Measurements from ENCODE around the gene PPP1R8. TPM values are rescaled to one million over a fixed set of nuclear protein-coding genes. Genes with fewer than 3 reads are reported as not detected.

Gene PPP1R8
- total RNA-seq, 4 donors from 2014 or later: 38.6 to 55.1 (median 41.0) TPM

GRCh38 chr1:27883536-27883935 is 53.0 kb downstream of the PPP1R8 start:
- ATAC-seq: no peak
- peaks cover 8% of the 10 kb centered on the region for H3K27me3 ChIP-seq
- H3K4me1 ChIP-seq: no peaks in the 10 kb centered on the region
- peak overlapping the region in 1 of 4 donors; percentile 45 for H3K27ac ChIP-seq
- WGBS, 2 donors (ENCODE audit: low coverage in 1 of 2): 91 to 95% methylated on average over 7 to 9 of the region's 13 CpGs
- H3K4me3 ChIP-seq: no peak overlapping the region
- peaks cover 0 to 40% of the 10 kb centered on the region in 2 donors for H3K36me3 ChIP-seq
- H3K9me3 ChIP-seq: no peaks in the 10 kb centered on the region
- no peak for TF ChIP-seq POLR2A (IDR thresholded peaks at IDR 0.05)
- TF ChIP-seq CTCF (IDR thresholded peaks at IDR 0.05): no peak
- TF ChIP-seq POLR2AphosphoS5 (IDR thresholded peaks at IDR 0.05): no peak
- TF ChIP-seq EP300 (IDR thresholded peaks at IDR 0.05): no peak

GRCh38 chr1:27884006-27884954 is 53.7 kb downstream of the PPP1R8 start:
- peaks cover 0 to 46% of the 10 kb centered on the region in 2 donors for H3K36me3 ChIP-seq
- WGBS, 2 donors (ENCODE audit: low coverage in 1 of 2): 83% methylated on average over 8 to 9 of the region's 24 CpGs
- peak overlapping the region in 1 of 4 donors; percentile 45 for H3K27ac ChIP-seq
- H3K27me3 ChIP-seq: peaks cover 8% of the 10 kb centered on the region
- ATAC-seq: peak; percentile 15
- H3K4me3 ChIP-seq: no peak overlapping the region
- H3K4me1 ChIP-seq: no peaks in the 10 kb centered on the region
- no peak for TF ChIP-seq POLR2A (IDR thresholded peaks at IDR 0.05)
- no peak for TF ChIP-seq EP300 (IDR thresholded peaks at IDR 0.05)
- no peak for TF ChIP-seq CTCF (IDR thresholded peaks at IDR 0.05)
- TF ChIP-seq POLR2AphosphoS5 (IDR thresholded peaks at IDR 0.05): no peak
- H3K9me3 ChIP-seq: no peaks in the 10 kb centered on the region

GRCh38 chr1:27885114-27885528 is 54.5 kb downstream of the PPP1R8 start:
- Histone ChIP-seq H3K27ac (peak overlapping the region in 3 of 4 donors; percentile 38 to 64 (median 57)), H3K9me3 (no peaks in the 10 kb centered on the region), H3K4me3 (no peak overlapping the region), H3K27me3 (peaks cover 2% of the 10 kb centered on the region), H3K4me1 (no peaks in the 10 kb centered on the region), H3K36me3 (peaks cover 0 to 55% of the 10 kb centered on the region in 2 donors)
- WGBS, 2 donors (ENCODE audit: low coverage in 1 of 2): 65 to 91% methylated on average over 7 to 8 of the region's 8 CpGs
- peak; percentile 32 for ATAC-seq
- no peak for TF ChIP-seq POLR2AphosphoS5 (IDR thresholded peaks at IDR 0.05)

- H3K4me1 ChIP-seq: no peaks in the 10 kb centered on the region
- H3K36me3 ChIP-seq: peaks cover 0 to 61% of the 10 kb centered on the region in 2 donors
- no peaks in the 10 kb centered on the region for H3K9me3 ChIP-seq
- 81 to 92% methylated on average over 6 to 12 of the region's 15 CpGs for WGBS, 2 donors (ENCODE audit: low coverage in 1 of 2)
- no peaks in the 10 kb centered on the region for H3K27me3 ChIP-seq
- H3K4me3 ChIP-seq: no peak overlapping the region
- H3K27ac ChIP-seq: peak overlapping the region in 3 of 4 donors; percentile 38 to 64 (median 57)
- TF ChIP-seq POLR2AphosphoS5 (IDR thresholded peaks at IDR 0.05) (no peak), CTCF (IDR thresholded peaks at IDR 0.05) (no peak), POLR2A (IDR thresholded peaks at IDR 0.05) (no peak), EP300 (IDR thresholded peaks at IDR 0.05) (no peak)
- peak; percentile 54 for ATAC-seq
Measured at GRCh38 chr1:27885621-27886352, 55.2 kb downstream of the PPP1R8 start.

- ATAC-seq: no peak
- Histone ChIP-seq H3K27me3 (no peaks in the 10 kb centered on the region), H3K27ac (peak overlapping the region in 2 of 4 donors; percentile 51 to 54), H3K9me3 (no peaks in the 10 kb centered on the region), H3K4me1 (no peaks in the 10 kb centered on the region), H3K36me3 (peaks cover 0 to 67% of the 10 kb centered on the region in 2 donors), H3K4me3 (no peak overlapping the region)
- 89 to 100% methylated on average over 1 of the region's 2 CpGs for WGBS, 2 donors (ENCODE audit: low coverage in 1 of 2)
- TF ChIP-seq POLR2AphosphoS5 (IDR thresholded peaks at IDR 0.05): no peak
- no peak for TF ChIP-seq POLR2A (IDR thresholded peaks at IDR 0.05)
- no peak for TF ChIP-seq CTCF (IDR thresholded peaks at IDR 0.05)
- no peak for TF ChIP-seq EP300 (IDR thresholded peaks at IDR 0.05)
Measured at GRCh38 chr1:27886353-27886679, 55.7 kb downstream of the PPP1R8 start.
